Endothelial cell (in vitro differentiated cells): ENCODE results near the gene MOCS1. TPM values are rescaled to one million over a fixed set of nuclear protein-coding genes. Genes with fewer than 3 reads are reported as not detected.

ENCODE experiments used
- DNase-seq: peaks from one replicate; pipeline ENCODE4 v3.0.0; 2021; ENCODE audit warnings: low spot score
- H3K27ac Mint-ChIP-seq: one replicate; pipeline ENCODE4 v1.8.0; 2021; ENCODE audit warnings: mixed read lengths, inconsistent platforms; ENCODE audit not compliant: unreplicated experiment
- H3K27me3 Mint-ChIP-seq: one replicate; pipeline ENCODE4 v1.8.0; 2021; ENCODE audit warnings: mild to moderate bottlenecking, moderate library complexity, mixed read lengths, inconsistent platforms; ENCODE audit not compliant: unreplicated experiment
- H3K36me3 Mint-ChIP-seq: one replicate; pipeline ENCODE4 v1.8.0; 2021; ENCODE audit warnings: mild to moderate bottlenecking, low read depth, mixed read lengths, inconsistent platforms; ENCODE audit not compliant: unreplicated experiment
- H3K4me1 Mint-ChIP-seq: one replicate; pipeline ENCODE4 v1.8.0; 2021; ENCODE audit warnings: mild to moderate bottlenecking, mixed read lengths, inconsistent platforms; ENCODE audit not compliant: unreplicated experiment
- H3K4me3 Mint-ChIP-seq: one replicate; pipeline ENCODE4 v1.8.0; 2021; ENCODE audit warnings: mild to moderate bottlenecking, mixed read lengths, inconsistent platforms; ENCODE audit not compliant: unreplicated experiment
- H3K9me3 Mint-ChIP-seq: one replicate; pipeline ENCODE4 v1.8.0; 2021; ENCODE audit warnings: mixed read lengths, inconsistent platforms; ENCODE audit not compliant: unreplicated experiment
- CTCF ChIP-seq: fragments of 200-600 bp; sonication (generic); IDR thresholded peaks from one replicate; pipeline ENCODE4 v1.5.0; 2021; ENCODE audit warnings: antibody characterized with exemption; ENCODE audit not compliant: unreplicated experiment
- total RNA-seq: library from RNA; stranded (reverse); fragmentation: NEBNext Ultra II Directional; extraction: Animal tissue kit (Norgen Biotek cat#: 25700); gene quantifications from one replicate; pipeline ENCODE4 v1.2.1, GENCODE V29; 2021; ENCODE audit not compliant: unreplicated experiment

MOCS1 gene
- total RNA-seq, 1 donor from 2014 or later = 15.8 TPM

DNA sequence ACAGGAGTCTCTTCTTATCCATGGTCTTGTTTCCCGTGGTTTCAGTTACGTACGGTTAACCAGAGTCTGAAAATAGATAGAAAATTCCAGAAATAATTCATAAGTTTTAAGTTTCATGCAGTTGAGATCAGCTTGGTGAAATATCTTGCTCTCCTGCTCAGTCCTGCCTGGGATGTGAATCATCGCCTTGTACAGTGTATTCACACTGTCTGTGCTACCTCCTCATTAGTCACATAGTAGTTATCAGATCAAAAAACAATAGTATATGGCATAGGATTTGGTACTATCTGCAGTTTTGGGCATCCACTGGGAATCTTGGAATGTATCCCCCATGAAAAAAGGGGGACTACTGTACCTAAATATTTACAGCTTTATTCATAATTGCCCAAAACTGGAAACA lies 22.7 kb upstream of the MOCS1 start:
- Mint-ChIP-seq H3K4me1 (no peaks in the 10 kb centered on the region), H3K27me3 (no peaks in the 10 kb centered on the region), H3K9me3 (no peaks in the 10 kb centered on the region), H3K36me3 (no peaks in the 10 kb centered on the region), H3K27ac (no peak overlapping the region), H3K4me3 (no peak overlapping the region)
- TF ChIP-seq CTCF = no peak
- no peak for DNase-seq

GRCh38 chr6:39953076-39953618 lies 18.9 kb upstream of the MOCS1 start:
- Mint-ChIP-seq H3K27me3 (no peaks in the 10 kb centered on the region), H3K36me3 (no peaks in the 10 kb centered on the region), H3K9me3 (no peaks in the 10 kb centered on the region), H3K4me3 (no peak overlapping the region), H3K27ac (no peak overlapping the region), H3K4me1 (no peaks in the 10 kb centered on the region)
- no peak for DNase-seq
- no peak for TF ChIP-seq CTCF

DNA sequence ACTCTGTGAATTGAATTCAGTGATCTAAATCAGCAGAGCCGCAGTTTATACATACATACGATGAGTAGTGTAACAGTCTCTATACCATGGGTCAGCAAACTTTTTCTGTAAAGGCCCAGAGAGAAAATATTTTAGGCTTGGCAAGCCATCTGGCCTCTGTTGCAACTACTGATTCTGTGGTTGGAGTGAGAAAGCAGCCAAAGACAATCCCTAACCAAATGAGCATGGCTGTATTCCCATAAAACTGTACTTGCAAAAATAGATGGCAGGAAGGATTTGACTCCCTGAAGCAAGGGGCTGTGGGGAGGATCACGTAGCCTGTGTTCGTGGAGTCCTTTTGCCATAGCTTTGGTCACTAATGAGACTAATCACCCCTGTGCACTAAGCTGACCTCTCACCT lies 17.9 kb upstream of the MOCS1 start:
- Mint-ChIP-seq H3K27ac (no peak overlapping the region), H3K9me3 (no peaks in the 10 kb centered on the region), H3K4me1 (peaks cover 7% of the 10 kb centered on the region), H3K27me3 (no peaks in the 10 kb centered on the region), H3K36me3 (no peaks in the 10 kb centered on the region), H3K4me3 (no peak overlapping the region)
- TF ChIP-seq CTCF = no peak
- DNase-seq = no peak

DNA sequence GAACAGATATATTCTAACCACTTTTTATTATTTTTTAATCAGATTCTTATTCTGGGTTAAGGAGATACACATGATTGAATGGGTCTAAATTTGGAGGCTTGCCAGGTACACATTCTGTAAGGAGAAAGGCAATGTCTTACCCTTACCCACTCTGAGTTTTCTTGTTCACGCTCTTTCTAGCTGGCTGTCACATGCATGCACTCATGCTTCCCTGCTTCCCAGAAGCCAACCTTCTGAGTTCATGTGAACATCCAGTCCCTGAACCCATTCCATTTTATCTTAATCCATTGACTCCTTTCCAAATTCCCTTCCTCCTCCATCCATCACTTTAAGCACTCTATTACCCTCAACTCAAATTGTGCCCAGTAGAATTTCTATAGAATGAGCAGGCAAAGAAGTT lies 17.5 kb upstream of the MOCS1 start:
- no peak for DNase-seq
- TF ChIP-seq CTCF = no peak
- Mint-ChIP-seq H3K4me3 (no peak overlapping the region), H3K4me1 (peaks cover 7% of the 10 kb centered on the region), H3K27ac (no peak overlapping the region), H3K36me3 (no peaks in the 10 kb centered on the region), H3K27me3 (no peaks in the 10 kb centered on the region), H3K9me3 (no peaks in the 10 kb centered on the region)

GRCh38 chr6:39951191-39951590 lies 16.9 kb upstream of the MOCS1 start:
- Mint-ChIP-seq H3K27ac (no peak overlapping the region), H3K27me3 (no peaks in the 10 kb centered on the region), H3K9me3 (no peaks in the 10 kb centered on the region), H3K36me3 (no peaks in the 10 kb centered on the region), H3K4me1 (peaks cover 7% of the 10 kb centered on the region), H3K4me3 (no peak overlapping the region)
- TF ChIP-seq CTCF = no peak
- DNase-seq = no peak
